ENCODE data around the gene SPDL1. TPM values are rescaled to one million over a fixed set of nuclear protein-coding genes. Genes with fewer than 3 reads are reported as not detected.

The SPDL1 gene
- polyA plus RNA-seq, 4 donors: 2.2 to 15.1 (median 9.7) TPM

DNA sequence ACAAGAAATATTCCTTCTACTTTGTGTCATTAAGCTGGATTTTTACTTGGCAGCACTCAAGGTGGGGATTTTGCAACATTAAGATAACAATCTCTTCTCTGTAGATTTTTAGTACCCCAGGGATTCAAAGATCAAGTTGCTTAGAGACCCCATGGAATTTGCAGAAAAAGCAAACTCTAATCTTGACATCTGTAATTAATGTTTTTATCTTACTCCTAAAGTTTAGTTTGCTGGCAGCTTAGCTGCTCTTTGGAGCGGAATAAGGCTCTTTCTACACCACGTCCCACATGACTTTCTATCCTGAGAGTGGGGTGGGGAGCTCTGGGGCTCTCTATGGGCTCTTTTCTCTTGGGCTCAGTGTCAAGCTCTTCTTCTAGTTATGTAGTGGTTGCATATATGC lies 21.7 kb upstream of the SPDL1 start:
- Histone ChIP-seq H3K4me1 (ENCODE audit: control insufficient read depth in 3 of 3, insufficient read depth in 2 of 3, low read depth in 1 of 3, low read length in 2 of 3) (no peaks in the 10 kb centered on the region), H3K27ac (ENCODE audit: low read depth in 1 of 3, low read length in 2 of 3) (no peak overlapping the region), H3K36me3 (ENCODE audit: control insufficient read depth in 3 of 3, insufficient read depth in 2 of 3, low read depth in 1 of 3, low read length in 3 of 3) (no peaks in the 10 kb centered on the region), H3K4me3 (ENCODE audit: low read depth in 1 of 3, low read length in 3 of 3) (no peak overlapping the region), H3K27me3 (ENCODE audit: control insufficient read depth in 3 of 3, insufficient read depth in 3 of 3, low read length in 3 of 3) (no peaks in the 10 kb centered on the region), H3K9me3 (ENCODE audit: control insufficient read depth in 2 of 2, insufficient read depth in 1 of 2, low read depth in 1 of 2, low read length in 1 of 2) (peaks cover 0 to 4% of the 10 kb centered on the region in 2 donors)
- WGBS, 3 donors: 32 to 51% (median 40%) methylated on average over 2 of the region's 2 CpGs
- FAIRE-seq (no peak), DNase-seq (no peak)

DNA sequence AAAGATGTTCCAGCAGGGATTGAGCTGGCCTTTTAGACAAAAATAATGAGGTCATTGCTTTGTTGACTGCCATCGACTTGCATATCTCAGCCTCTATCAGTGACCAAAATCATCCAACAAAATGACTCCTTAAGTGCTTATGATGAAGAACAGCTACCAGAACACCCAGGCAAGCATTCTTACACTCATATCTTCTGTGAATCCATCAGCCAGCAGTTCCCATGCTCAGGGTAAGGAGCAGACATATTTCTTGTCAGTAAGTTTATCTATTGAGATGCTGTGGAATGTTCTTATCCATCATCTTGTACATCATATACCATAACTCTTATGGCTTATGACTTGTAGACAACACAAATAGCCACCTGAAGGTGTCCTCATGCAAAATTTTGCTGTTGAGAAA lies 20.2 kb upstream of the SPDL1 start:
- no peak for FAIRE-seq
- no peaks in the 10 kb centered on the region for H3K4me1 ChIP-seq (ENCODE audit: control insufficient read depth in 3 of 3, insufficient read depth in 2 of 3, low read depth in 1 of 3, low read length in 2 of 3)

DNA sequence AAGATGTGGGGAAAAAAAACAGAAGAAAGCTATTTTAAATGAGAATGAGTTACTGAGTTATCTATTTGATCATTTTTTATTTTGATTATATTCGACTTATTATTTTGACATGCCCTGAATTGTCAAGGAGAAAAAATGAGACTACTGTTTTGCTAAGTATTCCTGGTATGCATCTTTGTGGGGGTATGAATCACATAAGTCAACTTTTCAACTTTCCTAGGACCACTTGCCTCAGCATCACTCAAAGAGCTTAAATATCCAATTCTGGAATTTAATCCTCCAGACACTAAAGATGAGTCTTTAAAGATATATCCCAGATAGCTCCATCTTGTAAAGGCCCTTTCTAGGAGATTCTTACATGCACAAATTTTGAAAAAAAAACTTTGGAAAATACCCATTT lies 17.4 kb upstream of the SPDL1 start:
- no peak for DNase-seq
- no peak overlapping the region for H3K27ac ChIP-seq (ENCODE audit: low read depth in 1 of 3, low read length in 2 of 3)
- H3K36me3 ChIP-seq (ENCODE audit: control insufficient read depth in 3 of 3, insufficient read depth in 2 of 3, low read depth in 1 of 3, low read length in 3 of 3): no peaks in the 10 kb centered on the region
- no peaks in the 10 kb centered on the region for H3K9me3 ChIP-seq (ENCODE audit: control insufficient read depth in 2 of 2, insufficient read depth in 1 of 2, low read depth in 1 of 2, low read length in 1 of 2)
- 63 to 90% (median 82%) methylated on average over 1 of the region's 1 CpG for WGBS, 3 donors
- H3K4me1 ChIP-seq (ENCODE audit: control insufficient read depth in 3 of 3, insufficient read depth in 2 of 3, low read depth in 1 of 3, low read length in 2 of 3): no peaks in the 10 kb centered on the region
- no peak overlapping the region for H3K4me3 ChIP-seq (ENCODE audit: low read depth in 1 of 3, low read length in 3 of 3)
- H3K27me3 ChIP-seq (ENCODE audit: control insufficient read depth in 3 of 3, insufficient read depth in 3 of 3, low read length in 3 of 3): no peaks in the 10 kb centered on the region
- no peak for FAIRE-seq

More for the DNA sequence above, 20.2 kb upstream of the SPDL1 start:
- Histone ChIP-seq H3K9me3 (ENCODE audit: control insufficient read depth in 2 of 2, insufficient read depth in 1 of 2, low read depth in 1 of 2, low read length in 1 of 2) (no peaks in the 10 kb centered on the region), H3K4me3 (ENCODE audit: low read depth in 1 of 3, low read length in 3 of 3) (no peak overlapping the region), H3K27me3 (ENCODE audit: control insufficient read depth in 3 of 3, insufficient read depth in 3 of 3, low read length in 3 of 3) (no peaks in the 10 kb centered on the region), H3K27ac (ENCODE audit: low read depth in 1 of 3, low read length in 2 of 3) (no peak overlapping the region), H3K36me3 (ENCODE audit: control insufficient read depth in 3 of 3, insufficient read depth in 2 of 3, low read depth in 1 of 3, low read length in 3 of 3) (no peaks in the 10 kb centered on the region)
- no peak for DNase-seq
- 63 to 81% (median 64%) methylated on average over 1 of the region's 1 CpG for WGBS, 3 donors

DNA sequence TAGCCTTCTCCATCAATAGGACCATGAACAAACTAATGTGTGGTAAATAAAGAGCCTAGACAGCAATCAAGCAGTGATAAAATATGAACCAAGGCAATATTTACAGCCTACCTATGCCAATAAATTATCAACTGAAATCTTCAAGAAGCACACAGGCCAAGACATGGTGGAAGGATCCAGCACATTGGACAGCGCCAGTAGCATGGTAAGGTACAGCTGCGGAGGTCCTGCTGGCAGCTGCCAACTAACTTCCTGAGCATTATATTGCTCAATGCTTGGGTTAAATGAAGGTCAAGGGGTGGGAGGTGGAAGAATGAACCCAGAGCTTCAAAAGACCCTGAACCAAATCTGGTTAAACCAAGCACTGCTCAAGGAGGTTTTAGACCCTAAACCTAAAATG lies 16.5 kb upstream of the SPDL1 start:
- Histone ChIP-seq H3K27ac (ENCODE audit: low read depth in 1 of 3, low read length in 2 of 3) (no peak overlapping the region), H3K4me3 (ENCODE audit: low read depth in 1 of 3, low read length in 3 of 3) (no peak overlapping the region), H3K36me3 (ENCODE audit: control insufficient read depth in 3 of 3, insufficient read depth in 2 of 3, low read depth in 1 of 3, low read length in 3 of 3) (no peaks in the 10 kb centered on the region), H3K4me1 (ENCODE audit: control insufficient read depth in 3 of 3, insufficient read depth in 2 of 3, low read depth in 1 of 3, low read length in 2 of 3) (no peaks in the 10 kb centered on the region), H3K9me3 (ENCODE audit: control insufficient read depth in 2 of 2, insufficient read depth in 1 of 2, low read depth in 1 of 2, low read length in 1 of 2) (no peaks in the 10 kb centered on the region), H3K27me3 (ENCODE audit: control insufficient read depth in 3 of 3, insufficient read depth in 3 of 3, low read length in 3 of 3) (no peaks in the 10 kb centered on the region)
- DNase-seq (no peak), FAIRE-seq (no peak)
- 54 to 57% (median 56%) methylated on average over 2 of the region's 2 CpGs for WGBS, 3 donors

DNA sequence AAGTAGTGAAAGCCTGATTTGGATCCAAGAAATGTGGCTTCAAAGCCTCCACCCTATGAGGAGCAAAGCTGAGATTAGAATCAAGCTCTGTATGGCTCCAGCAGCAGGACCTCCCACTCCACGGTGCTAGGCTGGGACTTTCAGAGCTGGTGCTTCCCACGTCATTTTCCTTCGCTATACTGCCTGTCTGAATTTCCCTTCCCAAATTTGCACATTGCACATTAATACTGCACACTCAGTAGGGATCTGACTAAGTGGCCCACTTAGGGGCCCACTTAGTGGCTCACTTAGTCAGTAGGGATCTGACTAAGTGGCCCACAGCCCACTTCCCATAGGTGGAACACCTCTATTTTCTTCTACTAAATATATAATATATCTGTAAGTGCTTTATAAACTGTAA lies 14.1 kb upstream of the SPDL1 start:
- WGBS, 3 donors: 82 to 88% (median 87%) methylated on average over 3 of the region's 3 CpGs
- H3K4me1 ChIP-seq (ENCODE audit: control insufficient read depth in 3 of 3, insufficient read depth in 2 of 3, low read depth in 1 of 3, low read length in 2 of 3): peaks cover 0 to 15% (median 2%) of the 10 kb centered on the region in 3 donors
- DNase-seq (no peak), FAIRE-seq (no peak)
- H3K27me3 ChIP-seq (ENCODE audit: control insufficient read depth in 3 of 3, insufficient read depth in 3 of 3, low read length in 3 of 3): no peaks in the 10 kb centered on the region
- no peak overlapping the region for H3K4me3 ChIP-seq (ENCODE audit: low read depth in 1 of 3, low read length in 3 of 3)
- no peaks in the 10 kb centered on the region for H3K36me3 ChIP-seq (ENCODE audit: control insufficient read depth in 3 of 3, insufficient read depth in 2 of 3, low read depth in 1 of 3, low read length in 3 of 3)
- H3K27ac ChIP-seq (ENCODE audit: low read depth in 1 of 3, low read length in 2 of 3): no peak overlapping the region
- no peaks in the 10 kb centered on the region for H3K9me3 ChIP-seq (ENCODE audit: control insufficient read depth in 2 of 2, insufficient read depth in 1 of 2, low read depth in 1 of 2, low read length in 1 of 2)

DNA sequence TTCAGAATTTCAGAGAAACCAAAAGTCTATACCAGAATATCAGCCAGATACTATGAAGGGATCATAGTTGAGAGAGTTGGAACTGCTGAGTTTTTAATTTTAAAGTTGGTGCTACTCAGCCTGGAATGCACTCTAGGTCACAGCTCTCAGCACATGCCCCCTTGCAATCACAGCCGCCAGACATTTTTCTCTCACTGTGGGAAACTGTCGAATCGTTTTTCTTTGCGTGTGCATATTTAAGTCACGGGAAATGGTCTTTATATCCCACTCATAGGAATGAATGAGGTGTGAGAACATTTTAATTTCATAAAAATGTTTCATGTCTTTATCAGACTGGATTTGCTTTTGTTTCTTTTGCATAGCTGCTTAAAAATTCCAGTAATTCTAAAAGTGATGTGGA lies 12.2 kb upstream of the SPDL1 start:
- WGBS, 3 donors: 63 to 79% (median 73%) methylated on average over 5 of the region's 5 CpGs
- H3K4me3 ChIP-seq (ENCODE audit: low read depth in 1 of 3, low read length in 3 of 3): no peak overlapping the region
- H3K36me3 ChIP-seq (ENCODE audit: control insufficient read depth in 3 of 3, insufficient read depth in 2 of 3, low read depth in 1 of 3, low read length in 3 of 3): no peaks in the 10 kb centered on the region
- peaks cover 0 to 17% (median 2%) of the 10 kb centered on the region in 3 donors for H3K4me1 ChIP-seq (ENCODE audit: control insufficient read depth in 3 of 3, insufficient read depth in 2 of 3, low read depth in 1 of 3, low read length in 2 of 3)
- DNase-seq: no peak
- H3K9me3 ChIP-seq (ENCODE audit: control insufficient read depth in 2 of 2, insufficient read depth in 1 of 2, low read depth in 1 of 2, low read length in 1 of 2): no peaks in the 10 kb centered on the region
- no peaks in the 10 kb centered on the region for H3K27me3 ChIP-seq (ENCODE audit: control insufficient read depth in 3 of 3, insufficient read depth in 3 of 3, low read length in 3 of 3)
- no peak for FAIRE-seq
- H3K27ac ChIP-seq (ENCODE audit: low read depth in 1 of 3, low read length in 2 of 3): no peak overlapping the region

DNA sequence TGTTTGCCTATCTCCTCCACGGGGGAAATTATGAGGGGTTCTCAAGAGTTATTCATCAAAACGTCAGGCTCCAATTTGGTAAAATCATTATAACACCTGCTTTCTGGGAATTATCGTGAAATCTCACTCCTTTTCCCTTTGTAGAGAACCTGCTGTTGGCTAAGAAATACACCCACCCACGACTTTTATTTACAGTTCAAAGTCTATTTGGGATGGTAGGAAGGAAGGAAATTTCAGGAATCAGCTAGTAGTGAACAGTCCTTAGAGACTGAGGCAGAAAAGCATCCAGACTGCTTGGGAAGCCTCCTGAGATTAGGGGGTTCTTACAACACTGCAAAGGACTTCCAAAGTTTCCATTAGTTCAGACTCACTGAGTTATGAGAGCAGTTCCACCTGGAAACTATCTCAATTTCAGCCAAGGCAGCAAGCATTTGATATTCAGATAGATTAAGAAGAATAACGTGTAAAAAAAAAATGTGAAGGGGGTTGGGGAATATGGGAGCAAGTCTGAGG lies 9.4 kb upstream of the SPDL1 start:
- Histone ChIP-seq H3K9me3 (ENCODE audit: control insufficient read depth in 2 of 2, insufficient read depth in 1 of 2, low read depth in 1 of 2, low read length in 1 of 2) (no peaks in the 10 kb centered on the region), H3K36me3 (ENCODE audit: control insufficient read depth in 3 of 3, insufficient read depth in 2 of 3, low read depth in 1 of 3, low read length in 3 of 3) (no peaks in the 10 kb centered on the region), H3K4me3 (ENCODE audit: low read depth in 1 of 3, low read length in 3 of 3) (no peak overlapping the region), H3K27me3 (ENCODE audit: control insufficient read depth in 3 of 3, insufficient read depth in 3 of 3, low read length in 3 of 3) (no peaks in the 10 kb centered on the region), H3K27ac (ENCODE audit: low read depth in 1 of 3, low read length in 2 of 3) (peak overlapping the region in 1 of 3 donors; percentile 44), H3K4me1 (ENCODE audit: control insufficient read depth in 3 of 3, insufficient read depth in 2 of 3, low read depth in 1 of 3, low read length in 2 of 3) (peaks cover 0 to 17% (median 2%) of the 10 kb centered on the region in 3 donors)
- WGBS, 3 donors: 5 to 35% (median 21%) methylated on average over 5 of the region's 5 CpGs
- DNase-seq (peak; percentile 25 to 73), FAIRE-seq (no peak)

DNA sequence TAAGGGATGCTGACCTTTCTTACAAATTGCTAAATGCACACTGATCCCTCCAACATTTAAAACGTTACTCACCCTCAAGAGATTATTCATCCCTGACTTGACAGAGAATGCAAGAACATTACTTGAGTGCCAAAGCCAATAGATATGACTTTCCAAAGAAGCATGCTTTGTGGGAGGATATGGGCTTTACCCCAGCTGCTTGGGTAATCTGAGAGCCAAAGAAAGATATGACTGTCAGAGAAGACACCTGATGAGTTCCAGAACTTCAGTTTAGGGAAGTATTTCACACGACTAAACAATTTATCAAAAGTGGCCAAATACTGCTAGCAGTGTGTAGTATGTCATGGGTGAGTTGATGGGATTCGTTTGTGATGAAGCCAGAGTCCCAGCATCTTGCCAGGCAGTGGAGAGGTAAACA lies 7.4 kb upstream of the SPDL1 start:
- H3K27me3 ChIP-seq (ENCODE audit: control insufficient read depth in 3 of 3, insufficient read depth in 3 of 3, low read length in 3 of 3): no peaks in the 10 kb centered on the region
- H3K36me3 ChIP-seq (ENCODE audit: control insufficient read depth in 3 of 3, insufficient read depth in 2 of 3, low read depth in 1 of 3, low read length in 3 of 3): no peaks in the 10 kb centered on the region
- no peak overlapping the region for H3K27ac ChIP-seq (ENCODE audit: low read depth in 1 of 3, low read length in 2 of 3)
- no peaks in the 10 kb centered on the region for H3K9me3 ChIP-seq (ENCODE audit: control insufficient read depth in 2 of 2, insufficient read depth in 1 of 2, low read depth in 1 of 2, low read length in 1 of 2)
- 47 to 51% (median 48%) methylated on average over 3 of the region's 3 CpGs for WGBS, 3 donors
- H3K4me3 ChIP-seq (ENCODE audit: low read depth in 1 of 3, low read length in 3 of 3): no peak overlapping the region
- DNase-seq (no peak), FAIRE-seq (no peak)
- peaks cover 0 to 17% (median 2%) of the 10 kb centered on the region in 3 donors for H3K4me1 ChIP-seq (ENCODE audit: control insufficient read depth in 3 of 3, insufficient read depth in 2 of 3, low read depth in 1 of 3, low read length in 2 of 3)

DNA sequence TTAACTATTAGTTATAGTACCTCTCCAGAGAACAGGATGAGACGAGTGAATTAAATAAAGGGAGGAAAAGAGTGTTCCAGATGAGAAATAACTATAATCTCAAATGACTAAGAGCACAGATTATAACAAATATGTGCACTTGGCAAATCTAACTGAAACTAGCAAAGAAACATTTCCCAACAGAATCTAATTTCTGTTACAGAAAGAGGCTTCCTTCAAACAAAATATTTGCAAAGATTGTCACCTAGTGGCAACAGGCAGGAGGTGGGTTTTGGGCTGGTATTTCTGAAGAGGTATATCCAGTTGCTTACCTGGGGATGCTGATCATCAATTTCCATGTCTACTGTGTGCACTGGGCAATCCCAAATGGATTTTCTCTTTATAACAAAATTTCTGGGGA lies 5.6 kb upstream of the SPDL1 start:
- Histone ChIP-seq H3K27ac (ENCODE audit: low read depth in 1 of 3, low read length in 2 of 3) (no peak overlapping the region), H3K27me3 (ENCODE audit: control insufficient read depth in 3 of 3, insufficient read depth in 3 of 3, low read length in 3 of 3) (no peaks in the 10 kb centered on the region), H3K4me3 (ENCODE audit: low read depth in 1 of 3, low read length in 3 of 3) (no peak overlapping the region), H3K4me1 (ENCODE audit: control insufficient read depth in 3 of 3, insufficient read depth in 2 of 3, low read depth in 1 of 3, low read length in 2 of 3) (peaks cover 0 to 20% (median 2%) of the 10 kb centered on the region in 3 donors), H3K9me3 (ENCODE audit: control insufficient read depth in 2 of 2, insufficient read depth in 1 of 2, low read depth in 1 of 2, low read length in 1 of 2) (no peaks in the 10 kb centered on the region), H3K36me3 (ENCODE audit: control insufficient read depth in 3 of 3, insufficient read depth in 2 of 3, low read depth in 1 of 3, low read length in 3 of 3) (no peaks in the 10 kb centered on the region)
- FAIRE-seq: no peak
- no peak for DNase-seq
- 24 to 53% (median 26%) methylated on average over 1 of the region's 1 CpG for WGBS, 3 donors
